GM18519 (cell line): ENCODE measurements around the gene IPO11.
"Not testable (repeated sequence)": the region's sequence is repeated elsewhere in the genome, so short reads cannot be mapped to it uniquely, and the experiment has no call there.

Experiments used
- ATAC-seq: cut with Tn5 transposase; IDR thresholded peaks from one replicate; pipeline ENCODE4 v1.9.1; 2021; ENCODE audit warnings: mild to moderate bottlenecking, moderate library complexity; ENCODE audit not compliant: unreplicated experiment, low FRiP score

IPO11 gene

GRCh38 chr5:62593331-62593730 lies 180.8 kb downstream of the IPO11 start:
- ATAC-seq = no peak

DNA sequence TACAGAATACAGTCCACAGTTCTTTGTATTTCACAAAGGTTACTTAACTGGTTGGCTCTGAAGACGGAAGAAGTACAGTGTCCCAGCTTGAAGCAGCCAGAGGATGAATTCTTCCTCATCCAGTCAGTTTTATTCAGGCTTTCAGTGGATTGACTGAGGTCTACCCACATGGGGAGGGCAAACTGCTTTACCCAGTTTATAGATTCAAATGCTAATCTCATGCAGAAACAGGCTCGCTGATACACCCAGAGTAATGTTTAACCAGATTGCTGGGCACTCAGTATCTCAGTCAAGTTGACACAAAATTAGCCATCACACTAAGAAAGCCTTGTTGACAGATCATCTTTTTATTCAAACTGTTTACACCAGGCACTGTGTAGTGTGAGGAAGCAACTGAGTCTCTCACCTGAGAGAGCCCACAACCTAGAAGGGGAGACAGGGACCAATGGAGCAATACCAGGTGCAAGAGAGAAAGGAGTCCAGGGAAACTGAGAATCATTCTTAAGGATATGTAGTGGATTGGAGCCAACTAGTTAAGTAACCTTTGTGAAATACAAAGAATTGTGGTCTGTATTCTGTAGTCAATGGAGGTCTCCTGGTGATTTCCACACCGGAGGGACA lies 181.9 kb downstream of the IPO11 start:
- ATAC-seq = no peak

DNA sequence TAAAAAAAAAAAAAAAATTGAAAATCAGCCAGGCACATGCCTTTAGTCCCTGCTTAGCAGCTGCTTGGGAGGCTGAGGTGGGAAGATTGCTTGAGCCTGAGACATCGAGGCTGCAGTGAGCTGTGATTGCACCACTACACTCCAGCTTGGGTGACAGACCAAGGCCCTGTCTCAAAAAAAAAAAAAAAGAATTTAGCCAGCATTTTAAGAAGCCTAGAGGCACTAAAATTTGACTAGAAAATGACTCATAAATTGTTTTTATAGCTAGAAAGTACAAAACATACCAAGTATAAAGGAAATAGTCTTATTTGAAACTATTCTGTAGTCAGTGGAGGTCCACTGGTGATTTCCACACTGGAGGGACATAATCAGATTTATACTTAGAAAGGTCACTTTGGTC lies 183.5 kb downstream of the IPO11 start:
- no peak for ATAC-seq

- no peak for ATAC-seq
Measured at GRCh38 chr5:62596691-62597090, 184.1 kb downstream of the IPO11 start.

- no peak for ATAC-seq
Measured at GRCh38 chr5:62597314-62597713, 184.8 kb downstream of the IPO11 start.

GRCh38 chr5:62600560-62601252 lies 188.1 kb downstream of the IPO11 start:
- no peak for ATAC-seq

GRCh38 chr5:62603934-62604333 lies 191.4 kb downstream of the IPO11 start:
- no peak for ATAC-seq

GRCh38 chr5:62605638-62606037 lies 193.1 kb downstream of the IPO11 start:
- no peak for ATAC-seq

GRCh38 chr5:62606878-62607277 lies 194.3 kb downstream of the IPO11 start:
- ATAC-seq = no peak

- no peak for ATAC-seq
Measured at GRCh38 chr5:62607615-62608014, 195.1 kb downstream of the IPO11 start.

DNA sequence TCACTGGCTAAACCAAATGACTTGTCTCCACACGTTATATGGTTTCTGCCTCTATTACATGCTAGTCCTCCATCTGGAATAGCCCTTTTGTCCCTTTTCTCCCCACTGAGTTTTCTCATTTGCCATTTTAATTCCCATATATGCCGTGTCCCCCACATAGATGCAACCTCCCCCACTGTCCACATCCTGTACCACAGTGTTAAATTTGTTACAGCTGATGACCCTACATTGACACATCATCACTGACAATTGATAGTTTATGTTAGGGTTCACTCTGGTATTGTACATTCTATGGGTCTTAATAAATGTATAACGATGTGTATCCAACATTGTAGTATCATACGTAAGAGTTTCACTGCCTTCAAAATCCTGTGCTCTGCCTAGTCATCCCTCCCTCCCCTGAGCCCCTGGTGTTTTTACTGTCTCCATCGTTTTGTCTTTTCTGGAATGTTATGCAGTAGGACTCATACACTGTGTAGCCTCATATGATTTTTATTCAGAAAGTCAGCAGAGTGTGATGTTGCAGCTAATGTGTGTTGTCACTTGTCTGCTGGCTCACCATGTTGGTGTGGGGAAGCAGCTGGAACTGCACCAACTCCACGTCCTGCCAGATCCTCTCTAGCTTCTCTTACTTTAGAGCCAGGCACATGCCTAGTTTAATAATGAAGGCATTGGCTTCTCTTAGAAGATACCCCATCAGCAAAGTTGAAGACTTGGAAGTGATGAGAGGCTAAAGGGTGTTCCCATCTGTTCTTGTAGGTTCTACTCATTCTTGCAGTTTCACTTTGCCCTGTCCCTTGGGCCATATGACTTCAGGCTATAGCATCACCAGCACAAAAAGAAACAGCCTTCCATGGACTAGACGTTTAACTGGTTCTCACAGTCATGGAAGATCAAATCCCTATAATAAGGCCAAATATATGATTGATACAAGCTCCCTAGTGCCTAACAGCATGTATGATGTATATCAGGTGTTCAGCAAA lies 196.3 kb downstream of the IPO11 start:
- ATAC-seq = no peak

DNA sequence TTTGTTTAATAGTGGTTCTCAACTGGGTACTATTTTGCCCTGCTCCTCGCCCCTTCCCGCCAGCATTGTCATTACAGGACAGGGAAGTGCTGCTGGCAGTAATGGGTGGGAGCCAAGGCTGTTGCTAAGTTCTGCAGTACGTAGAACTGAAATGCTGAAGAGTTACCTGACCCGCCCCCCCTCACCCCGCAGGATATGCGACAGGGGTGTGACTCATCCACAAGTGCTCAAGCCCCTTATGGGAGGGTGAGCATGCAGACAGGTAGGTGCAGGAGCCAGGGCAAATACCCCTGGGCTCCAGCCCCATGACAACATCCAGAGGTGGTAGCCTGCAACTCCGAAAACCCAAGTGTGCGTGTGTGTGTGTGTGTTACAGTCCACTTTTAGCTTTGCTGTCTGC lies 201.8 kb downstream of the IPO11 start:
- no peak for ATAC-seq

DNA sequence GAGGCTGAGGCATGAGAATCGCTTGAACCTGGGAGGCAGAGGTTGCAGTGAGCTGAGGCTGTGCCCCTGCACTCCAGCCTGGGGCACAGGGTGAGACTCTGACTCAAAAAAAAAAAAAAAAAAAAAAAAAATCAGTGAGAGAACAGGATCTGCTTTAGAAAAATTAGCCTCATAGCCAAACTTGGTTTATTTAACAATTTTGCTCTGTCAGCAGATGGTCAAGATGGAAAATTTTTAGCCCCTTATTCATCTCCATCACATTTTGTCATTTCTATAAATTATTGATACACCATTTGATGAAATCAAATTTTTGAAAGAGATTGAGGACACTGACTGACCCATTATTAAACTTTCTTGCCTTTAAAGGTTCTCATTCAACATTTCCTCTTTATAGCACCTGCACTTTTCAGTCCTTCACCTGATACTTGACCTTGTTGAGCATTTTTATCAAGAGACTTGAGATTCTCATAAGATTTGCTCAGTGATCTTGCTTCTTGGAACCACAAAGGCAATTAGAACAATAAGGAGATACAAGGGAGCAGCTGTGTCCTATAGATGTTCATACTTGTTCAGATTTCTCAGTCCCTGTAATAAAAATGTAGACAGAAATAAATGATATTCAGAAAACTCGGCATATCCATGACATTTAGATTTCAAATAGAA lies 204.2 kb downstream of the IPO11 start:
- ATAC-seq = no peak

DNA sequence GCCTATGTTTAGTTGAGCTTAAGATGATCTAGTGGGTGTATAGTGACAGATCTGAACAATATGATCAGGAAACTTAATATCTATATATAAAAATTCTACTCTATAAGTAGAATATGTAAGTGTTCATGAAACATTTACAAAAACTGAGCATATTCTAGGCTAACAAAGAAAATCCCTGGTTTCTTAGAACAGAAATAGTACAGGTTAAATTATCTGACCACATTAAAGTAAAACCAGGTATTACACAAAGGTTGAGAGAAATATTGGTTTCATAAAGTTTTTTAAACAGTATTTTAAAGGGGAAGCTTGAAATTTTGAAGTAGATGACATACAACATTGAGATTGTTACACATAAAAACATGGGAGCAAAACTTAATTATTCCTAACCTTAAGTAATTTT lies 205.4 kb downstream of the IPO11 start:
- no peak for ATAC-seq

DNA sequence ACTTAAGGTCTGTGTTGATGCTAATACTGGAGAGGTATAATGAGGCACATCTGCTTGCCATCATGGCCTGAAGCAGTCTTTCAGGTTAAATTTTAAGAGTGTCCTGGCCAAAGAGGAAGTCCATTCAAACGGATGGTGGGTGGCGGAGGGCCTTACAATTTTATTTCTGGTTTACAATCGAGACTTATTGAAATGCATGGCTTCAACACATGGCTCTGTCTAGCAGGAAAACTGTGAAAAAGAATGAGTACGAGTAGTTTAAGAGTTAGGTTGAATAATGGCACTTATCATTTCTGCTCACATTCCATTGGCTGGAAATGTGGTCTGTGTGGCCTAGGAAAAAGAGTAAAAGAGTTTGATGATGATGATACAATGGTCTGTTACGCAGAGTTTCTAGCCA lies 208.2 kb downstream of the IPO11 start:
- no peak for ATAC-seq

- no peak for ATAC-seq
Measured at GRCh38 chr5:62621280-62621679, 208.7 kb downstream of the IPO11 start.

DNA sequence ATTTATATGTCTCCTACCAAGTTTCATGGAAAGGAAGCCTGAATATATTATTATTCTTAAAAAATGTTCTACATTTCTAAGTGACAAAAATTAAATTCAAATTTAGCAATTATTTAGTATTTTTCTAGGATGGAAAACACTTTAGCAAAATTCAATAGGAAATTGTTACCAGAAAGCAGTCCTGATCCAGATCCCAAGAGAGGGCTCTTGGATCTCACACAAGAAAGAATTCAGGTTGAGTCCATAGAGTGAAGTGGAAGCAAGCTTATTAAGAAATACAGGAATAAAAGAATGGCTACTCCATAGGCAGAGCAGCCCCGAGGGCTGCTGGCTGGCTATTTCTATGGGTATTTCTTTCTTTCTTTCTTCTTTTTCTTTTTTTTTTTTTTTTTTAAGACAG lies 210.7 kb downstream of the IPO11 start:
- ATAC-seq = no peak

DNA sequence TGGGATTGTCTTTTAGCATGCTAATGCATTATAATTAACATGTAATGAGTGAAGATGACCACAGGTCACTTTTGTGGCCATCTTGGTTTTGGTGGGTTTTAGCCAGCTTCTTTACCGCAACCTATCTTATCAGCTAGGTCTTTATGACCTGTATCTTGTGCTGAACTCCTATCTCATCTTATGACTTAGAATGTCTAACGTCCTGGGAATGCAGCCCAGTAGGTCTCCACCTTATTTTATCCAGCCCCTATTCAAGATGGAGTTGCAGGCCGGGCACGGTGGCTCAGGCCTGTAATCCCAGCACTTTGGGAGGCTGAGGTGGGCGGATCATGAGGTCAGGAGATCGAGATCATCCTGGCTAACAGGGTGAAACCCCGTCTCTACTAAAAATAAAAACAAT lies 211.9 kb downstream of the IPO11 start:
- ATAC-seq = not testable (repeated sequence)

- no peak for ATAC-seq
Measured at GRCh38 chr5:62626534-62626933, 214.0 kb downstream of the IPO11 start.

DNA sequence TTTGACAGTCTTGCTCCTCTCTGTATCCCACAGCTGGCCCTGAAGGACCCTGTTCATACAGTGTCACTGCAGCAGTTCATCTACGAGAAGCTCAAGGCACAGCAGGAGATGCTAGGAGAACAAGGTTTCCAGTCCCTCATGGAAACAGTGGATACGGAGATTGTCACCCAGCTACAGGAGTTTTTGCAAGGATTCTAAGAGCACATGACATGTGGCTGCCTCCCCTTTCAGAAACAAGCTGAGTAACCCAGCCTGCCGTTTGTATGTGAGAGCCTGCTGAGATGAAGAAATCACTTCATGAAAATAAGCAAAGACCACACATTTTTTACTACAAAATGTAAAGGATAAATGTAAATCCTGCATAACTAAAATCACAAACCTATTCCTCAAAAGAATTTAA lies 214.6 kb downstream of the IPO11 start:
- ATAC-seq = no peak

GRCh38 chr5:62627901-62628300 lies 215.3 kb downstream of the IPO11 start:
- ATAC-seq = no peak
